HepG2 (cell line): Measurements from ENCODE around the gene TMCC1. TPM values are rescaled to one million over a fixed set of nuclear protein-coding genes. Genes with fewer than 3 reads are reported as not detected.

Experiments used
- ARID2 ChIP-seq: sonication (generic); formaldehyde crosslinking; IDR thresholded peaks from 2 replicates; pipeline ENCODE4 v1.8.1; 2022; ENCODE audit warnings: mild to moderate bottlenecking, missing genetic modification reagents, borderline replicate concordance
- GLMP ChIP-seq: sonication (generic); formaldehyde crosslinking; IDR thresholded peaks from 2 replicates; pipeline ENCODE4 v1.9.0; 2021; ENCODE audit warnings: missing genetic modification reagents, mild to moderate bottlenecking, borderline replicate concordance
- KDM5A ChIP-seq: fragments of 200-600 bp; sonication (generic); IDR thresholded peaks from 2 replicates; pipeline ENCODE4 v1.7.0; 2018; ENCODE audit warnings: antibody characterized with exemption, mild to moderate bottlenecking, low read length, borderline replicate concordance
- KLF16 ChIP-seq, 2 experiments: sonication (generic) in 1 of 2; formaldehyde crosslinking in 1 of 2; IDR thresholded peaks; 2 replicates each; pipeline versions ENCODE4 v1.6.1 to v1.8.0; 2016 to 2023; ENCODE audit warnings: missing genetic modification reagents in 2 of 2, missing compliant biosample characterization in 1 of 2
- MAF1 ChIP-seq: sonication (generic); formaldehyde crosslinking; IDR thresholded peaks from 2 replicates; pipeline ENCODE4 v1.5.0; 2020; ENCODE audit warnings: missing genetic modification reagents, borderline replicate concordance
- MAX ChIP-seq: IDR thresholded peaks from 2 replicates; pipeline ENCODE4 v1.6.1; 2012; ENCODE audit warnings: inconsistent platforms
- NFIB ChIP-seq: sonication (generic); formaldehyde crosslinking; IDR thresholded peaks from 2 replicates; pipeline ENCODE4 v1.9.0; 2021; ENCODE audit warnings: missing genetic modification reagents, mild to moderate bottlenecking, borderline replicate concordance
- PLRG1 ChIP-seq: fragments of 450-650 bp; conservative IDR thresholded peaks from 2 replicates; pipeline ENCODE4 v1.6.1; 2016
- RNF219 ChIP-seq: sonication (generic); formaldehyde crosslinking; IDR thresholded peaks from 2 replicates; pipeline ENCODE4 v1.5.0; 2020; ENCODE audit warnings: mild to moderate bottlenecking, missing genetic modification reagents
- SP4 ChIP-seq: sonication (generic); formaldehyde crosslinking; IDR thresholded peaks from 2 replicates; pipeline ENCODE4 v1.8.1; 2023; ENCODE audit warnings: mild to moderate bottlenecking, missing genetic modification reagents
- ZFP41 ChIP-seq: sonication (generic); formaldehyde crosslinking; IDR thresholded peaks from 2 replicates; pipeline ENCODE4 v1.4.0; 2020; ENCODE audit warnings: mild to moderate bottlenecking, missing genetic modification reagents, borderline replicate concordance
- ZFP82 ChIP-seq: sonication (generic); formaldehyde crosslinking; IDR thresholded peaks from 2 replicates; pipeline ENCODE4 v1.5.1; 2020; ENCODE audit warnings: mild to moderate bottlenecking, missing genetic modification reagents, borderline replicate concordance
- ZNF329 ChIP-seq: sonication (generic); formaldehyde crosslinking; IDR thresholded peaks from 2 replicates; pipeline ENCODE4 v1.9.0; 2021; ENCODE audit warnings: low read depth, mild to moderate bottlenecking, missing genetic modification reagents
- ZNF792 ChIP-seq: IDR thresholded peaks from 2 replicates; pipeline ENCODE4 v1.6.1; 2016
- polyA plus RNA-seq, 8 experiments: library from polyadenylated mRNA; depleted of rRNA in 3 of 8; stranded (reverse) in 7 of 8; unstranded in 1 of 8; fragments of >200 nt; fragmentation: Illumina TruSeq in 4 of 8; extraction: Trizol in 4 of 8; gene quantifications; 2 replicates each; pipeline versions ENCODE4 v1.2.1 to v1.2.3, GENCODE V29; 2011 to 2016; ENCODE audit warnings: low read depth in 4 of 8, missing spikeins in 1 of 8, mixed read lengths in 1 of 8; ENCODE audit not compliant: insufficient read depth in 1 of 8
- total RNA-seq, 5 experiments: library from RNA; depleted of rRNA; stranded (reverse); fragments of >200 nt; fragmentation: Illumina TruSeq; extraction: Trizol; gene quantifications; 2 replicates each; pipeline ENCODE4 v1.2.3, GENCODE V29; 2016; ENCODE audit warnings: low read depth in 1 of 5
- TF ChIP-seq, protein P1 (sequence below): sonication (generic); formaldehyde crosslinking; IDR thresholded peaks from 2 replicates; pipeline ENCODE4 v1.4.0; 2020; ENCODE audit warnings: mild to moderate bottlenecking, missing genetic modification reagents
- TF ChIP-seq, protein P2 (sequence below): IDR thresholded peaks from 2 replicates; pipeline ENCODE4 v1.6.1; 2016; ENCODE audit warnings: mild to moderate bottlenecking

Gene TMCC1
- total and polyA plus RNA-seq, 2 of the 13 experiments (the other 11 are each of a cell fraction or from before 2014, with no cell fraction given): 12.1 to 264 TPM

DNA sequence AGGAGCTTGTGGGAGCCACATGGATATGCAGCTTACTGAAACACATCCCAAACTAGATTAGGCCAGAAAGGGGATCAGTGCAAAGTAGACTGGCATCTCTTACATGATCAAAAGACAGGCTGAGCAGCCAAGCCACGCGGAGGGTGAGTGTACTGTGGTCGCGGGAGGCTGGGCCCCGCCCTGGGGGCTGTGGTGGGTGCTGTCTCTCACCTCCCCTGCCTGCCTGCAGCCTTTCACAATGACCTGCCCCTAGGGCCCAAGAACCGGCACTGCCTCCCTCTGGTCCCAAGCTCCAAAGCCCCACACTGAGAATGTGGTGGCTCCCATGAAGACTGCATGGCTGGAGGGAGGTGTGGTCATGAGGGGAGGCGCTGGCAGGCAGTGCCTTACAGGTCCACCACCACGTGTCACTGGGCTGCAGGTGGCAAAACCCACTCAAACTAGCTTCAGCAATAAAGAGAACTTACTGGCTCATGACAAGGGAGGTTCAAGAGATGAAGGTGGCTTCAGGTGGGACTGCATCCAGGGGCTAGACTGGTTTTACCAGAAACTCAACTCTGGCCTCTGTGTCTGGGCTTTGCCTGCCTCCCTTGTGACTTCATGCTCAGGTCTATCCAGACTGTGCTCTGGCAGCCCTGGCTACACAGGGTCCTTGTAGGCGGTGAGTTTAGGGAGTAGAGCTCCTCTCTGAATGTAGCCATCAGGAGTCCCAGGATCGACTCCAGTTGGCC is 259.6 kb downstream of the TMCC1 start (continued):
- 0 out of 2 replicates have a peak, but pooled peaks have one; percentile 35 for TF ChIP-seq ZNF329 (CRISPR knock-in tag)
- TF ChIP-seq NFIB (CRISPR knock-in tag): no peak
- no peak for TF ChIP-seq RNF219
- TF ChIP-seq ZFP82: no peak
- TF ChIP-seq GLMP (CRISPR knock-in tag): no peak
- TF ChIP-seq, protein P1, sequence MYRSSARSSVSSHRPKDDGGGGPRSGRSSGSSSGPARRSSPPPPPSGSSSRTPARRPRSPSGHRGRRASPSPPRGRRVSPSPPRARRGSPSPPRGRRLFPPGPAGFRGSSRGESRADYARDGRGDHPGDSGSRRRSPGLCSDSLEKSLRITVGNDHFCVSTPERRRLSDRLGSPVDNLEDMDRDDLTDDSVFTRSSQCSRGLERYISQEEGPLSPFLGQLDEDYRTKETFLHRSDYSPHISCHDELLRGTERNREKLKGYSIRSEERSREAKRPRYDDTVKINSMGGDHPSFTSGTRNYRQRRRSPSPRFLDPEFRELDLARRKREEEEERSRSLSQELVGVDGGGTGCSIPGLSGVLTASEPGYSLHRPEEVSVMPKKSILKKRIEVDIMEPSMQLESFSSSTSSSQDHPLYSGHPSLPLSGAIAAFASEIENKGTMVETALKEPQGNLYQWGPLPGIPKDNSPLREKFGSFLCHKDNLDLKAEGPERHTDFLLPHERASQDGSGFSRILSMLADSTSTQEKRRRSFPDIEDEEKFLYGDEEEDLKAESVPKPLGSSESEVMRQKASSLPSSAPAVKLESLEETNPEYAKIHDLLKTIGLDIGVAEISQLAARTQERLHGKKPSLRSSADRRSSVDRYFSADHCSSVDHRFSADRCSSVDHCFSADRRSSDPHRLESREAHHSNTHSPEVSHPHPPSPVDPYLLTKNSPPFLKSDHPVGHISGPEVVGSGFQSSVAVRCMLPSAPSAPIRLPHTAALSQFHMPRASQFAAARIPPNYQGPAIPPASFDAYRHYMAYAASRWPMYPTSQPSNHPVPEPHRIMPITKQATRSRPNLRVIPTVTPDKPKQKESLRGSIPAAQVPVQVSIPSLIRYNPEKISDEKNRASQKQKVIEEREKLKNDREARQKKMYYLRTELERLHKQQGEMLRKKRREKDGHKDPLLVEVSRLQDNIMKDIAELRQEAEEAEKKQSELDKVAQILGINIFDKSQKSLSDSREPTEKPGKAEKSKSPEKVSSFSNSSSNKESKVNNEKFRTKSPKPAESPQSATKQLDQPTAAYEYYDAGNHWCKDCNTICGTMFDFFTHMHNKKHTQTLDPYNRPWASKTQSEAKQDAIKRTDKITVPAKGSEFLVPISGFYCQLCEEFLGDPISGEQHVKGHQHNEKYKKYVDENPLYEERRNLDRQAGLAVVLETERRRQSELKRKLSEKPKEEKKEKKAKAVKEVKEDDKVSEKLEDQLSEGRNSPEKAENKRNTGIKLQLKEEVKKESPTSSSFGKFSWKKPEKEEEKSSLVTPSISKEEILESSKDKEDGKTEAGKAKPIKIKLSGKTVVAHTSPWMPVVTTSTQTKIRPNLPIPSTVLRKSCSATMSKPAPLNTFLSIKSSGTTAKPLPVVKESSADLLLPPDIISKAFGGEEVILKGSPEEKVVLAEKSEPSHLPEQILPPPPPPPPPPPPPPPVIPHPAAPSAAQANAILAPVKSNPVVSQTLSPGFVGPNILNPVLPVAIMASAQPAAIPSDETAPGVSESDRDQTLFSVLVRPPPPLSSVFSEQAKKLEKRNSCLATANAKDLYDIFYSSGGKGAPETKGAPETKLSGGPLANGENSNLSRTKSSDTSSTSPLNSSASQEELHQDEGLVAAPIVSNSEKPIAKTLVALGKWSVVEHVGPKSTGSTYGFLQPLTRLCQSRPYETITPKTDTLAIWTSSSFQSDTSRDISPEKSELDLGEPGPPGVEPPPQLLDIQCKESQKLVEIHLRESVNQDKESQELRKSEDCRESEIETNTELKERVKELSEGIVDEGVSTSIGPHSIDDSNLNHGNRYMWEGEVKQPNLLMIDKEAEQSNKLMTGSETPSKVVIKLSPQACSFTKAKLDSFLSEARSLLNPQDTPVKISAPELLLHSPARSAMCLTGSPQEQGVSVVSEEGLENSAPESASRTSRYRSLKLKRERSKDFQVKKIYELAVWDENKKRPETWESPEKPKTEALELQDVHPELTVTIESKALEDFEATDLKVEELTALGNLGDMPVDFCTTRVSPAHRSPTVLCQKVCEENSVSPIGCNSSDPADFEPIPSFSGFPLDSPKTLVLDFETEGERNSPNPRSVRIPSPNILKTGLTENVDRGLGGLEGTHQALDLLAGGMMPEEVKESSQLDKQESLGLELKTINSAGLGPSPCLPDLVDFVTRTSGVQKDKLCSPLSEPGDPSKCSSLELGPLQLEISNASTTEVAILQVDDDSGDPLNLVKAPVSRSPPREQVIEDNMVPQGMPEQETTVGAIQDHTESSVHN (CRISPR knock-in tag): no peak
- TF ChIP-seq, protein P2, sequence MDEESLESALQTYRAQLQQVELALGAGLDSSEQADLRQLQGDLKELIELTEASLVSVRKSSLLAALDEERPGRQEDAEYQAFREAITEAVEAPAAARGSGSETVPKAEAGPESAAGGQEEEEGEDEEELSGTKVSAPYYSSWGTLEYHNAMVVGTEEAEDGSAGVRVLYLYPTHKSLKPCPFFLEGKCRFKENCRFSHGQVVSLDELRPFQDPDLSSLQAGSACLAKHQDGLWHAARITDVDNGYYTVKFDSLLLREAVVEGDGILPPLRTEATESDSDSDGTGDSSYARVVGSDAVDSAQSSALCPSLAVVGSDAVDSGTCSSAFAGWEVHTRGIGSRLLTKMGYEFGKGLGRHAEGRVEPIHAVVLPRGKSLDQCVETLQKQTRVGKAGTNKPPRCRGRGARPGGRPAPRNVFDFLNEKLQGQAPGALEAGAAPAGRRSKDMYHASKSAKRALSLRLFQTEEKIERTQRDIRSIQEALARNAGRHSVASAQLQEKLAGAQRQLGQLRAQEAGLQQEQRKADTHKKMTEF (CRISPR knock-in tag): no peak
- 0 out of 2 replicates have a peak, but pooled peaks have one; percentile 40 for TF ChIP-seq SP4
- no peak for TF ChIP-seq PLRG1
- TF ChIP-seq ZNF792 (CRISPR knock-in tag): no peak
- no peak for TF ChIP-seq ARID2 (CRISPR knock-in tag)
- no peak for TF ChIP-seq KDM5A
- no peak for TF ChIP-seq KLF16 (CRISPR knock-in tag; IDR thresholded peaks at IDR 0.05)
- TF ChIP-seq MAX: peak; percentile 50; the same call in 1 of the 2 replicates
- no peak for TF ChIP-seq ZFP41 (CRISPR knock-in tag)
- TF ChIP-seq MAF1: no peak
